ENCODE results near the gene DCLK1. TPM values are rescaled to one million over a fixed set of nuclear protein-coding genes. Genes with fewer than 3 reads are reported as not detected.

Gene DCLK1
- total RNA-seq, 1 experiment from 2014 or later = not detected

DNA sequence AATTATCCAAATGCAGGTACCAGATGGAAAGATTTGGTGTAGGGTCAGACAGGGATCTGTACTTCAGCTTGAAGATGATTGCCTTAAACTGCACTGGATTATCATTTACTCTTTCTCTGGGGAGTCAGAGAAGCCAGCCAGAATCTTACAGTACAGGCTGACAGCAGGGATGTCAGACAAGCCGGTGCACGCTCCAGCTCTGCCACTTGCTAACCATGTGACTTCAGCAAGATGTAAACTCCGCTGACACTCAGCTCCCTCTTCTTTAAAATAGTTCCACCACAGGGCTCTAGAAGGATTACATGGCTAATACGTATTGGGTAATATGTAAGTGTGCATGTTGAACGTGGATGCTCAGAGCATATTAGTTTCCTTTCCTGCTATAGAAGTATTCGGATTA lies 403.3 kb downstream of the DCLK1 start:
- TF ChIP-seq, protein P1, sequence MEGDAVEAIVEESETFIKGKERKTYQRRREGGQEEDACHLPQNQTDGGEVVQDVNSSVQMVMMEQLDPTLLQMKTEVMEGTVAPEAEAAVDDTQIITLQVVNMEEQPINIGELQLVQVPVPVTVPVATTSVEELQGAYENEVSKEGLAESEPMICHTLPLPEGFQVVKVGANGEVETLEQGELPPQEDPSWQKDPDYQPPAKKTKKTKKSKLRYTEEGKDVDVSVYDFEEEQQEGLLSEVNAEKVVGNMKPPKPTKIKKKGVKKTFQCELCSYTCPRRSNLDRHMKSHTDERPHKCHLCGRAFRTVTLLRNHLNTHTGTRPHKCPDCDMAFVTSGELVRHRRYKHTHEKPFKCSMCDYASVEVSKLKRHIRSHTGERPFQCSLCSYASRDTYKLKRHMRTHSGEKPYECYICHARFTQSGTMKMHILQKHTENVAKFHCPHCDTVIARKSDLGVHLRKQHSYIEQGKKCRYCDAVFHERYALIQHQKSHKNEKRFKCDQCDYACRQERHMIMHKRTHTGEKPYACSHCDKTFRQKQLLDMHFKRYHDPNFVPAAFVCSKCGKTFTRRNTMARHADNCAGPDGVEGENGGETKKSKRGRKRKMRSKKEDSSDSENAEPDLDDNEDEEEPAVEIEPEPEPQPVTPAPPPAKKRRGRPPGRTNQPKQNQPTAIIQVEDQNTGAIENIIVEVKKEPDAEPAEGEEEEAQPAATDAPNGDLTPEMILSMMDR (IDR thresholded peaks at IDR 0.05; ENCODE audit: insufficient read depth in 1 of 2, low read depth in 1 of 2, low read length in 1 of 2, severe bottlenecking in 1 of 2, unreplicated experiment in 1 of 2) = no peak
- H3K4me1 Mint-ChIP-seq (ENCODE audit: low read depth, unreplicated experiment) = no peaks in the 10 kb centered on the region
- Histone ChIP-seq H3K4me1 (no peaks in the 10 kb centered on the region), H3K4me3 (ENCODE audit: low read depth, low read length) (no peak overlapping the region), H3K27me3 (replicated peaks; ENCODE audit: control insufficient read depth, insufficient read depth, low read length) (no peaks in the 10 kb centered on the region), H3K9me3 (no peaks in the 10 kb centered on the region), H3K36me3 (ENCODE audit: control insufficient read depth, insufficient read depth, low read length) (no peaks in the 10 kb centered on the region)
- no peaks in the 10 kb centered on the region for H3K9me3 Mint-ChIP-seq (ENCODE audit: unreplicated experiment)
- ChIA-PET CTCF (no interaction called here), POLR2A (no interaction called here)
- intact Hi-C loops (cut with micrococcal nuclease; ENCODE audit: unreplicated experiment) = loop anchor here (10.0 kb wide), 1 partner anchor 513 kb away; no protein-coding TSS in a partner anchor
- BruUV-seq (replicated peaks) = no TSS peak
- no peaks in the 10 kb centered on the region for H3K36me3 Mint-ChIP-seq (ENCODE audit: insufficient read depth, unreplicated experiment)
- H3K27ac Mint-ChIP-seq (ENCODE audit: unreplicated experiment) = no peak overlapping the region
- H3K4me3 Mint-ChIP-seq (ENCODE audit: unreplicated experiment) = no peak overlapping the region
- peaks cover 17% of the 10 kb centered on the region for H3K27me3 Mint-ChIP-seq (ENCODE audit: insufficient read depth, unreplicated experiment)
- no peak for DNase-seq

DNA sequence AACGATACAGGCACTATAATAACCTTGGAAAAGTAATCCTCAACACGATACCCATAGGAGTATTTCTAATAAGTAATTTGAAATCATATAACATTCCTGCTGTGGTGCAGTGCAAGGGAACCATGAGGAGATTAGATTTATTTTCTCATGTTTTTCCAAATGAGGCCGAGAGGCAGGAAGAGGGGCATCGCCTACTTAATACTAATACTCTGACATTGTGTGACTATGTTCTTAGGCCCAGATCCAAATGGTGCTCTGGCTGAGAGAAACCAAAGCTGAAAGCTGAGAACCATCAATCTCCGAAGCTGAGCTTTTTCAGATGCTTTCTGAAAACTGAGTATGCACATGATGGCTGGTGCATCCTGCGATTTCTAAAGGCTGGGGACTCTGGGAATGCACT lies 406.7 kb downstream of the DCLK1 start:
- H3K4me1 Mint-ChIP-seq (ENCODE audit: low read depth, unreplicated experiment) = no peaks in the 10 kb centered on the region
- no TSS peak for BruUV-seq (replicated peaks)
- no peak overlapping the region for H3K4me3 ChIP-seq (ENCODE audit: low read depth, low read length)
- H3K27me3 ChIP-seq (replicated peaks; ENCODE audit: control insufficient read depth, insufficient read depth, low read length) = no peaks in the 10 kb centered on the region
- no peaks in the 10 kb centered on the region for H3K36me3 Mint-ChIP-seq (ENCODE audit: insufficient read depth, unreplicated experiment)
- H3K27ac Mint-ChIP-seq (ENCODE audit: unreplicated experiment) = no peak overlapping the region
- H3K9me3 ChIP-seq = no peaks in the 10 kb centered on the region
- no peak overlapping the region for H3K4me3 Mint-ChIP-seq (ENCODE audit: unreplicated experiment)
- no peaks in the 10 kb centered on the region for H3K36me3 ChIP-seq (ENCODE audit: control insufficient read depth, insufficient read depth, low read length)
- H3K27me3 Mint-ChIP-seq (ENCODE audit: insufficient read depth, unreplicated experiment) = peaks cover 17% of the 10 kb centered on the region
- TF ChIP-seq, protein P1 (IDR thresholded peaks at IDR 0.05; ENCODE audit: insufficient read depth in 1 of 2, low read depth in 1 of 2, low read length in 1 of 2, severe bottlenecking in 1 of 2, unreplicated experiment in 1 of 2) = no peak
- ChIA-PET CTCF (no interaction called here), POLR2A (no interaction called here)
- DNase-seq = no peak
- intact Hi-C loops (cut with micrococcal nuclease; ENCODE audit: unreplicated experiment) = loop anchor here (10.0 kb wide), 1 partner anchor 510 kb away; no protein-coding TSS in a partner anchor
- H3K9me3 Mint-ChIP-seq (ENCODE audit: unreplicated experiment) = no peaks in the 10 kb centered on the region
- no peaks in the 10 kb centered on the region for H3K4me1 ChIP-seq

DNA sequence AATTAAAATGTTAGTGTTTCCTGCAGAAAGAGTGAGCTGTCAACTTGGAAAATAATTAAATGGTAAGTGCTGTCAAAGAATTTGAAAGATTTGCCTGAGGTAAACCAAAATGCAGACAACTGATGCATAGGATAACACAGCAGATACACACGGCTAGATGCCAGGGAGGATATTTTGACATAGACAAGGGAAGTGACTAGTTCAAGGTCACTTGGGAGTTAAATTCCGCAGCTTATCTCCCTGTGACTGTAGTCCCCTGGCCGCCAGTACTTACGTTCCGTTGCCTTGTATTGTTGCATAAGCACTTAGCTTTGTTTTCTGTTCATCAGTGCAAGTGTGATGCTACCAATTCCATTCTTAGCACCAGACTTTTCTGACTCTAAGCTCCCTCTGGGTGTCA lies 407.4 kb downstream of the DCLK1 start:
- H3K27me3 ChIP-seq (replicated peaks; ENCODE audit: control insufficient read depth, insufficient read depth, low read length) = no peaks in the 10 kb centered on the region
- no TSS peak for BruUV-seq (replicated peaks)
- Mint-ChIP-seq H3K27me3 (ENCODE audit: insufficient read depth, unreplicated experiment) (peaks cover 16% of the 10 kb centered on the region), H3K4me3 (ENCODE audit: unreplicated experiment) (no peak overlapping the region), H3K27ac (ENCODE audit: unreplicated experiment) (no peak overlapping the region), H3K4me1 (ENCODE audit: low read depth, unreplicated experiment) (no peaks in the 10 kb centered on the region), H3K36me3 (ENCODE audit: insufficient read depth, unreplicated experiment) (no peaks in the 10 kb centered on the region), H3K9me3 (ENCODE audit: unreplicated experiment) (no peaks in the 10 kb centered on the region)
- TF ChIP-seq, protein P1 (IDR thresholded peaks at IDR 0.05; ENCODE audit: insufficient read depth in 1 of 2, low read depth in 1 of 2, low read length in 1 of 2, severe bottlenecking in 1 of 2, unreplicated experiment in 1 of 2) = no peak
- H3K36me3 ChIP-seq (ENCODE audit: control insufficient read depth, insufficient read depth, low read length) = no peaks in the 10 kb centered on the region
- intact Hi-C loops (cut with micrococcal nuclease; ENCODE audit: unreplicated experiment) = loop anchor here (10.0 kb wide), 1 partner anchor 509 kb away; no protein-coding TSS in a partner anchor
- H3K9me3 ChIP-seq = no peaks in the 10 kb centered on the region
- H3K4me3 ChIP-seq (ENCODE audit: low read depth, low read length) = no peak overlapping the region
- no peak for DNase-seq
- H3K4me1 ChIP-seq = no peaks in the 10 kb centered on the region
- ChIA-PET POLR2A (no interaction called here), CTCF (interaction anchor here (0.5 to 1.3 kb wide), 2 partner anchors 19 to 65 kb away, joined by 3 read pairs; no protein-coding TSS in a partner anchor)
